CD4-positive, alpha-beta T cell (primary cell): ENCODE data around the gene ZFP82. TPM values are rescaled to one million over a fixed set of nuclear protein-coding genes. Genes with fewer than 3 reads are reported as not detected.

Source experiments
- ATAC-seq: fragments of 200-7000 bp; cut with Tn5 transposase; one replicate; pipeline ENCODE4 v1.10.0; 2022; ENCODE audit warnings: mild to moderate bottlenecking; ENCODE audit not compliant: poor library complexity
- CTCF ChIA-PET: fragments of 350-600 bp; sonication (Branson Sonifier 250); formaldehyde crosslinking; loops from one replicate; lab custom pipeline; 2021; ENCODE audit warnings: antibody characterized with exemption, inconsistent platforms; lab: Charles Lee
- POLR2A ChIA-PET: fragments of 350-600 bp; sonication (Branson Sonifier 250); formaldehyde crosslinking; loops from one replicate; lab custom pipeline; 2021; ENCODE audit warnings: antibody characterized with exemption, inconsistent platforms; lab: Charles Lee
- DNase-seq, 14 experiments: peaks; one replicate each; pipeline ENCODE4 v3.0.0-alpha.2; 2013 to 2020; ENCODE audit warnings: mixed read lengths in 2 of 14
- H3K27ac ChIP-seq, 2 donors: one replicate each; pipeline versions ENCODE4 v1.5.1 to v1.7.0; 2013; ENCODE audit warnings: low read length in 2 of 2, low read depth in 1 of 2, mild to moderate bottlenecking in 1 of 2
- H3K27me3 ChIP-seq, 2 experiments: 1 replicate in 1 of 2; 2 replicates in 1 of 2; pipeline versions ENCODE4 v1.6.1 to v1.7.0; 2013; ENCODE audit warnings: low read length in 2 of 2, control low read depth in 1 of 2, mild to moderate bottlenecking in 1 of 2, moderate library complexity in 1 of 2; ENCODE audit not compliant: insufficient read depth in 2 of 2, control insufficient read depth in 1 of 2
- H3K36me3 ChIP-seq: one replicate; pipeline ENCODE4 v1.6.1; 2013; ENCODE audit warnings: low read length, control low read depth; ENCODE audit not compliant: insufficient read depth
- H3K4me1 ChIP-seq: one replicate; pipeline ENCODE4 v1.6.1; 2013; ENCODE audit warnings: low read length, control low read depth; ENCODE audit not compliant: insufficient read depth
- H3K4me3 ChIP-seq: one replicate; pipeline ENCODE4 v1.5.1; 2013; ENCODE audit warnings: mild to moderate bottlenecking, low read length, moderate library complexity
- H3K9me3 ChIP-seq, 2 experiments: 1 replicate in 1 of 2; 2 replicates in 1 of 2; pipeline versions ENCODE4 v1.6.1 to v1.7.0; 2013; ENCODE audit warnings: low read length in 2 of 2, mild to moderate bottlenecking in 2 of 2, control low read depth in 1 of 2, moderate library complexity in 1 of 2; ENCODE audit not compliant: control insufficient read depth in 1 of 2, insufficient read depth in 1 of 2
- H3K27ac Mint-ChIP-seq: one replicate; pipeline ENCODE4 v1.8.0; 2020; ENCODE audit warnings: mixed read lengths
- H3K27me3 Mint-ChIP-seq: one replicate; pipeline ENCODE4 v1.8.0; 2021; ENCODE audit warnings: mixed read lengths
- H3K36me3 Mint-ChIP-seq: one replicate; pipeline ENCODE4 v1.8.0; 2021; ENCODE audit warnings: low read depth, mixed read lengths
- H3K4me1 Mint-ChIP-seq: one replicate; pipeline ENCODE4 v1.8.0; 2021; ENCODE audit warnings: low read depth, mixed read lengths
- H3K4me3 Mint-ChIP-seq: one replicate; pipeline ENCODE4 v1.8.0; 2020; ENCODE audit warnings: mild to moderate bottlenecking, mixed read lengths
- H3K9me3 Mint-ChIP-seq: one replicate; pipeline ENCODE4 v1.8.0; 2020; ENCODE audit warnings: mixed read lengths
- CTCF ChIP-seq: fragments of 200-600 bp; IDR thresholded peaks from one replicate; pipeline ENCODE4 v1.8.0; 2022; ENCODE audit warnings: antibody characterized with exemption, mild to moderate bottlenecking
- intact Hi-C, 2 experiments: fragments of 100-400 bp; cut with DNase I in 1 of 2; cut with micrococcal nuclease in 1 of 2; formaldehyde crosslinking; loops; one replicate each; pipeline versions ENCODE4 v1.15.1 to v1.9.0; 2023 to 2025; cut with DNase I, micrococcal nuclease
- total RNA-seq, 174 experiments: library from RNA in 2 of 174; stranded (reverse) in 2 of 174; gene quantifications; one replicate each; pipeline ENCODE4 v1.2.3 and lab custom pipeline; 2021 to 2026

Gene ZFP82
- total RNA-seq, 2 experiments from 2014 or later = 3.4 to 3.8 TPM

- CTCF ChIA-PET = no interaction called here
- Histone ChIP-seq H3K27me3 (no peaks in the 10 kb centered on the region), H3K4me3 (no peak overlapping the region), H3K4me1 (no peaks in the 10 kb centered on the region), H3K27ac (no peak overlapping the region), H3K9me3 (peaks cover 50 to 93% of the 10 kb centered on the region in 2 experiments), H3K36me3 (peaks cover 28% of the 10 kb centered on the region)
- DNase-seq (no peak), ATAC-seq (no peak)
- no peaks in the 10 kb centered on the region for H3K27me3 Mint-ChIP-seq
- H3K4me1 Mint-ChIP-seq = no peaks in the 10 kb centered on the region
- peaks cover 23% of the 10 kb centered on the region for H3K9me3 Mint-ChIP-seq
- no peak for TF ChIP-seq CTCF
- intact Hi-C loops = no loop called here
- POLR2A ChIA-PET = no interaction called here
- no peak overlapping the region for H3K27ac Mint-ChIP-seq
- peaks cover 85% of the 10 kb centered on the region for H3K36me3 Mint-ChIP-seq
- H3K4me3 Mint-ChIP-seq = no peak overlapping the region
These were observed 25.3 kb downstream of the ZFP82 start for GRCh38 chr19:36392916-36393673.

- intact Hi-C loops = loop anchor here (1.0 to 5.0 kb wide), 15 partner anchors 38 to 1093 kb away; partner anchors contain the start of genes ZNF568 (in 2 of the 2), ZNF829 (in 2 of the 2), ZFP82 (in 1 of the 2) and ZNF146 (in 1 of the 2)
- TF ChIP-seq CTCF = no peak
- DNase-seq (no peak), ATAC-seq (no peak)
- Mint-ChIP-seq H3K9me3 (peaks cover 6% of the 10 kb centered on the region), H3K27ac (peak overlapping the region; percentile 99), H3K36me3 (peaks cover 54% of the 10 kb centered on the region), H3K27me3 (no peaks in the 10 kb centered on the region), H3K4me1 (peaks cover 21% of the 10 kb centered on the region), H3K4me3 (peak overlapping the region; percentile 56)
- H3K9me3 ChIP-seq = peaks cover 10 to 20% of the 10 kb centered on the region in 2 experiments
- no peaks in the 10 kb centered on the region for H3K27me3 ChIP-seq
- ChIA-PET CTCF (interaction anchor here (1.4 kb wide), 1 partner anchor 470 kb away, joined by 7 read pairs; the partner anchor contains the start of gene ZNF345), POLR2A (interaction anchor here (0.8 to 2.9 kb wide), 11 partner anchors 110 to 1400 kb away, joined by 3 to 23 read pairs (median 5); partner anchors contain the start of genes ZNF146, ZNF260, ZNF382 and ZNF383)
- peaks cover 18% of the 10 kb centered on the region for H3K4me1 ChIP-seq
- peak overlapping the region; percentile 77 for H3K4me3 ChIP-seq
- peaks cover 4% of the 10 kb centered on the region for H3K36me3 ChIP-seq
- H3K27ac ChIP-seq = peak overlapping the region in 1 of 2 donors; percentile 74
These were observed 39.0 kb downstream of the ZFP82 start for GRCh38 chr19:36379510-36379819.

- ATAC-seq (peak; percentile 97), DNase-seq (peak; percentile 89 to 97 (median 93))
- Histone ChIP-seq H3K36me3 (peaks cover 4% of the 10 kb centered on the region), H3K27me3 (no peaks in the 10 kb centered on the region), H3K4me1 (peaks cover 18% of the 10 kb centered on the region), H3K9me3 (peaks cover 13 to 25% of the 10 kb centered on the region in 2 experiments), H3K4me3 (peak within 1 kb of the TSS; percentile 77), H3K27ac (peak within 1 kb of the TSS; percentile 74 to 84)
- CTCF ChIA-PET = interaction anchor here (0.7 to 1.4 kb wide), 4 partner anchors 108 to 471 kb away, joined by 3 to 7 read pairs (median 4); partner anchors contain the start of genes ZNF345 and ZNF790
- Mint-ChIP-seq H3K27me3 (no peaks in the 10 kb centered on the region), H3K36me3 (peaks cover 56% of the 10 kb centered on the region), H3K27ac (peak within 1 kb of the TSS; percentile 99), H3K9me3 (peaks cover 6% of the 10 kb centered on the region), H3K4me1 (peaks cover 21% of the 10 kb centered on the region), H3K4me3 (peak within 1 kb of the TSS; percentile 98)
- intact Hi-C loops = loop anchor here (1.0 to 5.0 kb wide), 16 partner anchors 38 to 1093 kb away; partner anchors contain the start of genes ZNF568 (in 2 of the 2), ZNF829 (in 2 of the 2), ZFP82 (in 1 of the 2) and ZNF146 (in 1 of the 2)
- POLR2A ChIA-PET = interaction anchor here (0.6 to 2.9 kb wide), 13 partner anchors 110 to 1400 kb away, joined by 3 to 23 read pairs (median 5); partner anchors contain the start of genes ZNF146, ZNF260, ZNF345 and ZNF382
- TF ChIP-seq CTCF = peak; percentile 39
These were observed 39.6 kb downstream of the ZFP82 start, which contains the start of gene ZFP14 for GRCh38 chr19:36378625-36379509. TSS of gene ZFP14 (minus strand) at chr19:36379201. CDS start at chr19:36367892, 11,309 bp downstream.
